ENCODE data around the gene VRK1. TPM values are rescaled to one million over a fixed set of nuclear protein-coding genes. Genes with fewer than 3 reads are reported as not detected.
A peak's percentile ranks its signal among the peaks of the same experiment; 100 is the strongest.

Gene VRK1
- total and polyA plus RNA-seq, 2 of the 8 experiments (the other 6 are each of a cell fraction or from before 2014, with no cell fraction given), result 24.2 to 64.8 TPM

DNA sequence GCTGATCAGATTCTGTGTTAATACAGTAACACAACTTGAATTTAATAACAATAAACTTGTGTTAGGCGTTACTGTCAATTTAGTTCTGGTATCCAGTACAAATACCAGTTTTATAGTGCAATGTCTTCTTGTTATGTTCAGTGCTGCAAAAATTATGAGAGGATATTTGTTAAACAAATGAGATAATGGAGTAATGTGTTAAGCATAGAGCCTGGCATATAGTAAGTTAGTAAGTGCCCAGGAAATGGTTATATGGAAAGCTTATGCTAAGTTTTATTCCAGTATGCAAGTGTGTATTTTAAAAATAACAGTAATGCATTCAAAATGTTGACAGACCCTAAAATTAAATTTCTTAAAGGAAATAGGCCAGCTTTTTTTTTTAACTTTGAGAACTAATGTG is 1.8 kb downstream of the VRK1 start:
- Histone ChIP-seq H2BK5ac (ENCODE audit: low read depth, low read length) (no peak overlapping the region), H3K4me3 (ENCODE audit: extremely low read depth in 1 of 4, insufficient read depth in 2 of 4, low read depth in 3 of 4, low read length in 4 of 4) (peak overlapping the region in 1 of 4 experiments; percentile 96; a peak in 1 of 8 replicates), H2AK5ac (ENCODE audit: low read depth, low read length) (no peak overlapping the region), H2BK15ac (ENCODE audit: low read length) (no peak overlapping the region), H4K91ac (replicated peaks; ENCODE audit: insufficient read length, low read length) (no peak overlapping the region), H4K8ac (ENCODE audit: extremely low read depth, insufficient read depth, low read length) (no peak overlapping the region), H3K4ac (replicated peaks; ENCODE audit: insufficient read length, low read depth, low read length) (no peak overlapping the region), H3K23me2 (ENCODE audit: low read depth, low read length) (peaks cover 8% of the 10 kb centered on the region), H3K56ac (replicated peaks; ENCODE audit: insufficient read length, low read depth, low read length) (no peak overlapping the region), H3K27ac (ENCODE audit: low read depth, low read length) (no peak overlapping the region), H2AFZ (ENCODE audit: low read length) (no peak overlapping the region), H3K14ac (ENCODE audit: insufficient read length) (no peak overlapping the region), H3K23ac (ENCODE audit: insufficient read length) (no peak overlapping the region), H3K4me1 (replicated peaks in 1 of 4; ENCODE audit: control insufficient read depth in 3 of 4, insufficient read depth in 4 of 4, low read length in 3 of 4) (0 out of 7 replicates have a peak, but pooled peaks cover 0 to 2% (median 0%) of the 10 kb centered on the region in 4 experiments), H4K5ac (ENCODE audit: insufficient read length, low read depth, low read length) (no peak overlapping the region), H3K9me3 (ENCODE audit: insufficient read depth in 2 of 2, low read depth in 1 of 2, low read length in 1 of 2) (no peaks in the 10 kb centered on the region), H3K79me1 (ENCODE audit: low read depth, low read length) (no peaks in the 10 kb centered on the region; the same call in 1 of the 2 replicates), H3K4me2 (ENCODE audit: insufficient read depth in 1 of 2, low read depth in 2 of 2, low read length in 2 of 2) (peak overlapping the region in 1 of 2 experiments; percentile 85; a peak in 1 of 4 replicates), H2BK20ac (ENCODE audit: low read length) (no peak overlapping the region), H3K27me3 (replicated peaks in 1 of 4; ENCODE audit: control insufficient read depth in 3 of 4, extremely low read depth in 1 of 4, insufficient read depth in 3 of 4, low read length in 3 of 4) (no peaks in the 10 kb centered on the region), H2BK12ac (ENCODE audit: low read depth, low read length) (no peak overlapping the region), H3K18ac (ENCODE audit: extremely low read depth, low read length) (no peak overlapping the region), H3K79me2 (ENCODE audit: control insufficient read depth in 1 of 2, insufficient read depth in 2 of 2, low read length in 2 of 2) (peaks cover 13 to 65% of the 10 kb centered on the region in 2 experiments), H2BK120ac (replicated peaks; ENCODE audit: low read depth, low read length) (no peak overlapping the region), H4K20me1 (replicated peaks in 1 of 2; ENCODE audit: control insufficient read depth in 1 of 2, insufficient read depth in 2 of 2, low read length in 2 of 2) (peaks cover 11 to 14% of the 10 kb centered on the region in 2 experiments), H3K36me3 (ENCODE audit: control insufficient read depth in 2 of 4, insufficient read depth in 4 of 4, low read length in 3 of 4) (no peaks in the 10 kb centered on the region), H3K9ac (replicated peaks in 1 of 4; ENCODE audit: extremely low read depth in 1 of 4, low read depth in 3 of 4, low read length in 3 of 4) (no peak overlapping the region)
- 100% methylated on average over 1 of the region's 1 CpG; no CpG with 5 or more reads in 1 of the 2 experiments for WGBS, 2 experiments (ENCODE audit: extremely low coverage in 1 of 2, insufficient coverage in 1 of 2, insufficient read length in 1 of 2, insufficient replicate concordance in 2 of 2, low coverage in 1 of 2, low lambda C conversion rate in 2 of 2, missing lambda C conversion rate in 1 of 2)
- DNase-seq (ENCODE audit: low read depth in 1 of 2, low spot score in 2 of 2), result no peak
- CTCF ChIA-PET (ENCODE audit: partially characterized antibody), result interaction anchor here (0.8 to 1.0 kb wide), 3 partner anchors 54 to 216 kb away, joined by 3 to 4 read pairs (median 3); no protein-coding TSS in a partner anchor
- POLR2A ChIA-PET (ENCODE audit: partially characterized antibody), result no interaction called here
- no peak for FAIRE-seq
- no peak for TF ChIP-seq BACH1 (IDR thresholded peaks at IDR 0.05; ENCODE audit: low read length)
- no peak for TF ChIP-seq GTF2F1 (IDR thresholded peaks at IDR 0.05; ENCODE audit: borderline replicate concordance, low read depth, low read length)
- TF ChIP-seq EGR1 (IDR thresholded peaks at IDR 0.05; ENCODE audit: borderline replicate concordance, low read depth, low read length), result no peak
- TF ChIP-seq TAF1 (IDR thresholded peaks at IDR 0.05; ENCODE audit: low read depth, low read length), result no peak
- no peak for TF ChIP-seq SP1 (IDR thresholded peaks at IDR 0.05; ENCODE audit: low read depth, low read length)
- TF ChIP-seq CHD1 (IDR thresholded peaks at IDR 0.05; ENCODE audit: low read depth, low read length), result no peak
- no peak for TF ChIP-seq CBX5 (IDR thresholded peaks at IDR 0.05; ENCODE audit: low read depth, low read length)
- no peak for TF ChIP-seq SP2 (IDR thresholded peaks at IDR 0.05; ENCODE audit: low read length)
- no peak for TF ChIP-seq CREB1 (IDR thresholded peaks at IDR 0.05)
- TF ChIP-seq, protein P1, sequence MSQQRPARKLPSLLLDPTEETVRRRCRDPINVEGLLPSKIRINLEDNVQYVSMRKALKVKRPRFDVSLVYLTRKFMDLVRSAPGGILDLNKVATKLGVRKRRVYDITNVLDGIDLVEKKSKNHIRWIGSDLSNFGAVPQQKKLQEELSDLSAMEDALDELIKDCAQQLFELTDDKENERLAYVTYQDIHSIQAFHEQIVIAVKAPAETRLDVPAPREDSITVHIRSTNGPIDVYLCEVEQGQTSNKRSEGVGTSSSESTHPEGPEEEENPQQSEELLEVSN (IDR thresholded peaks at IDR 0.05), result no peak
- TF ChIP-seq POLR2A (IDR thresholded peaks at IDR 0.05; ENCODE audit: control extremely low read depth in 1 of 2, low read depth in 2 of 2, low read length in 2 of 2), result no peak

Measured in H1 (cell line).